Peyer's patch (tissue), 4 donors: ENCODE results near the gene KCNMA1.

Experiments used
- CTCF ChIP-seq, 6 experiments: fragments of 450-650 bp in 4 of 6; fragments of 200-600 bp in 2 of 6; sonication (generic) in 1 of 6; IDR thresholded peaks; one replicate each; pipeline ENCODE4 v1.5.1; 2017 to 2019; ENCODE audit warnings: antibody characterized with exemption in 6 of 6, mild to moderate bottlenecking in 3 of 6, moderate library complexity in 1 of 6
- POLR2A ChIP-seq, 2 donors: fragments of 450-650 bp; IDR thresholded peaks; one replicate each; pipeline ENCODE4 v1.5.1; 2017; ENCODE audit warnings: antibody characterized with exemption in 2 of 2, mild to moderate bottlenecking in 2 of 2, moderate library complexity in 2 of 2

DNA sequence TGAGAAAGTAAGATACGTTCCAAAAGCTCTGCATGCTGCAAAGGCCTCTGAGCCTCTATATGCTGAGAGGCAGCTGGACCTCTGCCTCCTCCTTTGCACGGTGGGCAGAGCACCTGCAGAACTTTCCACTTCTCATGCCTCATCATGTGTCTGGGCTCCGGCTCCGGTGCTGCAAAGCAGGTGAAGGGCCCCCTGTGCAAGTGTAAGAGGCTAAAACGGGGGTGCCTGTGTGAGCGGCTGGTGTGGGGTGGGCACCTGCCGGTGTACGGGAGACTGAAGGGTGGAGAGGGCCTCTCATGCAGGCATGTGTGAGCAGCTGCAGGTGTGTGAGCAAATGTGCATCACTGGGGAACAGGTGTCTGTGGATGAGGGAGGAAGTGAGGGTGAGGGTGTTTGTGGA is 121.0 kb downstream of the KCNMA1 start:
- TF ChIP-seq CTCF (IDR thresholded peaks at IDR 0.05) = no peak
- no peak for TF ChIP-seq POLR2A (IDR thresholded peaks at IDR 0.05)
